CD4-positive, CD25-positive, alpha-beta regulatory T cell (primary cell): ENCODE measurements around the gene OCA2. TPM values are rescaled to one million over a fixed set of nuclear protein-coding genes. Genes with fewer than 3 reads are reported as not detected.
"Not testable (repeated sequence)": the region's sequence is repeated elsewhere in the genome, so short reads cannot be mapped to it uniquely, and the experiment has no call there.

ENCODE experiments used
- ATAC-seq, 2 donors: fragments of 150-1000 bp; cut with Tn5 transposase; one replicate each; pipeline ENCODE4 v1.10.0; 2021; ENCODE audit warnings: low read depth in 2 of 2, moderate number of reproducible peaks in 2 of 2, moderate library complexity in 1 of 2
- DNase-seq, 3 donors: peaks; one replicate each; pipeline versions ENCODE4 v3.0.0 to v3.0.0-alpha.2; 2012 to 2022; ENCODE audit warnings: mixed read lengths in 1 of 3
- H3K27ac ChIP-seq: one replicate; pipeline ENCODE4 v1.7.0; 2013; ENCODE audit warnings: mild to moderate bottlenecking, low read length; ENCODE audit not compliant: insufficient read depth, poor library complexity, severe bottlenecking
- H3K27me3 ChIP-seq: one replicate; pipeline ENCODE4 v1.7.0; 2013; ENCODE audit warnings: low read length; ENCODE audit not compliant: control insufficient read depth, insufficient read depth
- H3K36me3 ChIP-seq: one replicate; pipeline ENCODE4 v1.7.0; 2013; ENCODE audit warnings: mild to moderate bottlenecking, low read length, moderate library complexity; ENCODE audit not compliant: control insufficient read depth, insufficient read depth
- H3K4me1 ChIP-seq: 2 replicates; pipeline ENCODE4 v1.7.0; 2013; ENCODE audit warnings: mild to moderate bottlenecking, low read length; ENCODE audit not compliant: insufficient read depth, control insufficient read depth, poor library complexity, severe bottlenecking
- H3K4me3 ChIP-seq: one replicate; pipeline ENCODE4 v1.7.0; 2013; ENCODE audit warnings: low read depth, mild to moderate bottlenecking, low read length, moderate library complexity
- H3K9me3 ChIP-seq, 2 experiments: 1 replicate in 1 of 2; 2 replicates in 1 of 2; pipeline ENCODE4 v1.7.0; 2013; ENCODE audit warnings: low read length in 2 of 2, mild to moderate bottlenecking in 1 of 2, moderate library complexity in 1 of 2; ENCODE audit not compliant: control insufficient read depth in 2 of 2
- H3K27ac Mint-ChIP-seq, 3 donors: one replicate each; pipeline ENCODE4 v1.8.0; 2020 to 2022; ENCODE audit warnings: mild to moderate bottlenecking in 3 of 3, mixed read lengths in 3 of 3, moderate library complexity in 2 of 3
- H3K27me3 Mint-ChIP-seq: one replicate; pipeline ENCODE4 v1.8.0; 2022; ENCODE audit warnings: mild to moderate bottlenecking, mixed read lengths
- H3K36me3 Mint-ChIP-seq: one replicate; pipeline ENCODE4 v1.8.0; 2020; ENCODE audit warnings: mixed read lengths
- H3K4me1 Mint-ChIP-seq, 4 donors: one replicate each; pipeline ENCODE4 v1.8.0; 2020 to 2022; ENCODE audit warnings: mixed read lengths in 4 of 4, mild to moderate bottlenecking in 1 of 4
- H3K4me3 Mint-ChIP-seq, 4 donors: one replicate each; pipeline ENCODE4 v1.8.0; 2020 to 2022; ENCODE audit warnings: mild to moderate bottlenecking in 4 of 4, mixed read lengths in 4 of 4, moderate library complexity in 3 of 4
- H3K9me3 Mint-ChIP-seq, 7 donors: one replicate each; pipeline ENCODE4 v1.8.0; 2020 to 2022; ENCODE audit warnings: mixed read lengths in 7 of 7, mild to moderate bottlenecking in 3 of 7, moderate library complexity in 2 of 7
- polyA plus RNA-seq, 4 donors: library from polyadenylated mRNA; unstranded; fragments of 300-500 nt; fragmentation: Illumina TruSeq; gene quantifications; one replicate each; pipeline ENCODE4 v1.2.3, GENCODE V29; 2021
- total RNA-seq: library from RNA; stranded (reverse); gene quantifications from one replicate; pipeline ENCODE4 v1.2.3, GENCODE V29; 2022

The OCA2 gene
- total and polyA plus RNA-seq, 5 donors from 2014 or later = not detected

- no peak for DNase-seq
- no peak overlapping the region for H3K27ac Mint-ChIP-seq
- no peaks in the 10 kb centered on the region for H3K4me1 Mint-ChIP-seq
- H3K27me3 Mint-ChIP-seq = no peaks in the 10 kb centered on the region
- H3K9me3 Mint-ChIP-seq = peaks cover 0 to 13% (median 9%) of the 10 kb centered on the region in 7 donors
- no peak for ATAC-seq
- Histone ChIP-seq H3K9me3 (peaks cover 1 to 5% of the 10 kb centered on the region in 2 experiments), H3K27ac (no peak overlapping the region), H3K36me3 (no peaks in the 10 kb centered on the region), H3K4me3 (no peak overlapping the region), H3K4me1 (no peaks in the 10 kb centered on the region), H3K27me3 (no peaks in the 10 kb centered on the region)
- H3K4me3 Mint-ChIP-seq = no peak overlapping the region
- H3K36me3 Mint-ChIP-seq = no peaks in the 10 kb centered on the region
These were observed 330.2 kb downstream of the OCA2 start for GRCh38 chr15:27768732-27769475.

- Mint-ChIP-seq H3K27ac (no peak overlapping the region), H3K9me3 (peaks cover 0 to 14% (median 9%) of the 10 kb centered on the region in 7 donors), H3K4me3 (no peak overlapping the region), H3K36me3 (no peaks in the 10 kb centered on the region), H3K27me3 (no peaks in the 10 kb centered on the region), H3K4me1 (no peaks in the 10 kb centered on the region)
- Histone ChIP-seq H3K4me1 (no peaks in the 10 kb centered on the region), H3K36me3 (no peaks in the 10 kb centered on the region), H3K27me3 (no peaks in the 10 kb centered on the region), H3K27ac (no peak overlapping the region), H3K9me3 (peaks cover 1 to 5% of the 10 kb centered on the region in 2 experiments), H3K4me3 (no peak overlapping the region)
- ATAC-seq (no peak), DNase-seq (no peak)
These were observed 331.0 kb downstream of the OCA2 start for GRCh38 chr15:27767918-27768640.

- not testable (repeated sequence) for H3K36me3 ChIP-seq, H3K27ac Mint-ChIP-seq, H3K27me3 ChIP-seq, H3K4me1 Mint-ChIP-seq, H3K9me3 ChIP-seq, H3K4me1 ChIP-seq, H3K36me3 Mint-ChIP-seq, H3K4me3 ChIP-seq, DNase-seq, H3K27ac ChIP-seq, ATAC-seq, H3K4me3 Mint-ChIP-seq, H3K27me3 Mint-ChIP-seq
- H3K9me3 Mint-ChIP-seq = peaks cover 0 to 14% (median 13%) of the 10 kb centered on the region in 7 donors
These were observed 331.7 kb downstream of the OCA2 start for GRCh38 chr15:27767430-27767829.

- H3K27ac Mint-ChIP-seq = no peak overlapping the region
- H3K4me3 Mint-ChIP-seq = no peak overlapping the region
- no peaks in the 10 kb centered on the region for H3K36me3 ChIP-seq
- H3K36me3 Mint-ChIP-seq = no peaks in the 10 kb centered on the region
- no peaks in the 10 kb centered on the region for H3K27me3 Mint-ChIP-seq
- H3K4me3 ChIP-seq = no peak overlapping the region
- H3K9me3 Mint-ChIP-seq = peaks cover 0 to 16% (median 8%) of the 10 kb centered on the region in 7 donors
- H3K4me1 Mint-ChIP-seq = no peaks in the 10 kb centered on the region
- H3K4me1 ChIP-seq = no peaks in the 10 kb centered on the region
- peaks cover 1 to 5% of the 10 kb centered on the region in 2 experiments for H3K9me3 ChIP-seq
- H3K27me3 ChIP-seq = no peaks in the 10 kb centered on the region
- DNase-seq (no peak), ATAC-seq (no peak)
- no peak overlapping the region for H3K27ac ChIP-seq
These were observed 334.8 kb downstream of the OCA2 start for GRCh38 chr15:27764339-27764738.

- H3K27ac Mint-ChIP-seq = no peak overlapping the region
- no peaks in the 10 kb centered on the region for H3K27me3 Mint-ChIP-seq
- Histone ChIP-seq H3K4me3 (no peak overlapping the region), H3K27me3 (no peaks in the 10 kb centered on the region), H3K4me1 (no peaks in the 10 kb centered on the region), H3K9me3 (peaks cover 0 to 5% of the 10 kb centered on the region in 2 experiments), H3K36me3 (no peaks in the 10 kb centered on the region), H3K27ac (no peak overlapping the region)
- DNase-seq (no peak), ATAC-seq (no peak)
- peak overlapping the region in 1 of 4 donors; percentile 54 for H3K4me3 Mint-ChIP-seq
- H3K4me1 Mint-ChIP-seq = no peaks in the 10 kb centered on the region
- H3K9me3 Mint-ChIP-seq = peaks cover 0 to 12% (median 8%) of the 10 kb centered on the region in 7 donors
- H3K36me3 Mint-ChIP-seq = no peaks in the 10 kb centered on the region
These were observed 335.6 kb downstream of the OCA2 start for GRCh38 chr15:27763514-27763913.

- no peak overlapping the region for H3K4me3 Mint-ChIP-seq
- no peaks in the 10 kb centered on the region for H3K27me3 Mint-ChIP-seq
- no peaks in the 10 kb centered on the region for H3K36me3 Mint-ChIP-seq
- DNase-seq (no peak), ATAC-seq (no peak)
- Histone ChIP-seq H3K36me3 (no peaks in the 10 kb centered on the region), H3K4me1 (no peaks in the 10 kb centered on the region), H3K9me3 (peaks cover 0 to 5% of the 10 kb centered on the region in 2 experiments), H3K4me3 (no peak overlapping the region), H3K27me3 (no peaks in the 10 kb centered on the region), H3K27ac (no peak overlapping the region)
- no peak overlapping the region for H3K27ac Mint-ChIP-seq
- no peaks in the 10 kb centered on the region for H3K4me1 Mint-ChIP-seq
- peaks cover 3 to 11% (median 4%) of the 10 kb centered on the region in 7 donors for H3K9me3 Mint-ChIP-seq
These were observed 336.6 kb downstream of the OCA2 start for GRCh38 chr15:27762471-27762870.

- peaks cover 0 to 6% (median 2%) of the 10 kb centered on the region in 7 donors for H3K9me3 Mint-ChIP-seq
- no peaks in the 10 kb centered on the region for H3K36me3 Mint-ChIP-seq
- H3K36me3 ChIP-seq = no peaks in the 10 kb centered on the region
- ATAC-seq = no peak
- no peaks in the 10 kb centered on the region for H3K9me3 ChIP-seq
- no peaks in the 10 kb centered on the region for H3K27me3 Mint-ChIP-seq
- no peak for DNase-seq
- H3K4me1 Mint-ChIP-seq = no peaks in the 10 kb centered on the region
- no peak overlapping the region for H3K4me3 ChIP-seq
- H3K4me3 Mint-ChIP-seq = no peak overlapping the region
- no peaks in the 10 kb centered on the region for H3K27me3 ChIP-seq
- no peaks in the 10 kb centered on the region for H3K4me1 ChIP-seq
- H3K27ac ChIP-seq = no peak overlapping the region
- H3K27ac Mint-ChIP-seq = no peak overlapping the region
These were observed 342.1 kb downstream of the OCA2 start for GRCh38 chr15:27757052-27757451.
